Neuronal stem cell (in vitro differentiated cells): ENCODE data around the gene ARHGAP26.

Experiments
- DNase-seq: peaks from one replicate; pipeline ENCODE4 v3.0.0-alpha.2; 2013; ENCODE audit warnings: low spot score
- H2AFZ ChIP-seq: one replicate; pipeline ENCODE4 v1.6.1; 2013; ENCODE audit warnings: mild to moderate bottlenecking, low read length, inconsistent platforms
- H2AK5ac ChIP-seq: 2 replicates; pipeline ENCODE4 v1.6.1; 2013; ENCODE audit warnings: low read depth, mild to moderate bottlenecking, inconsistent platforms, low read length, moderate library complexity, mixed read lengths
- H2BK120ac ChIP-seq: 2 replicates; pipeline ENCODE4 v1.6.1; 2013; ENCODE audit warnings: low read depth, mild to moderate bottlenecking, inconsistent platforms, low read length, moderate library complexity, mixed read lengths
- H2BK12ac ChIP-seq: one replicate; pipeline ENCODE4 v1.6.1; 2013; ENCODE audit warnings: low read length, inconsistent platforms
- H2BK15ac ChIP-seq: 2 replicates; pipeline ENCODE4 v1.6.1; 2013; ENCODE audit warnings: mild to moderate bottlenecking, low read length, inconsistent platforms, mixed read lengths
- H2BK5ac ChIP-seq: one replicate; pipeline ENCODE4 v1.6.1; 2013; ENCODE audit warnings: inconsistent platforms, mild to moderate bottlenecking, low read length, moderate library complexity
- H3K14ac ChIP-seq: one replicate; pipeline ENCODE4 v1.6.1; 2013; ENCODE audit warnings: low read length, inconsistent platforms
- H3K18ac ChIP-seq: 2 replicates; pipeline ENCODE4 v1.6.1; 2013; ENCODE audit warnings: low read length, inconsistent platforms
- H3K23ac ChIP-seq: 2 replicates; pipeline ENCODE4 v1.6.1; 2013; ENCODE audit warnings: low read depth, mild to moderate bottlenecking, mixed read lengths, low read length, inconsistent platforms; ENCODE audit not compliant: poor library complexity
- H3K27ac ChIP-seq: replicated peaks from 3 replicates; pipeline ENCODE4 v1.5.1; 2013; ENCODE audit warnings: low read length, inconsistent platforms
- H3K27me3 ChIP-seq, 3 experiments: 2 replicates each; pipeline ENCODE4 v1.6.1; 2013; ENCODE audit warnings: low read length in 3 of 3, mild to moderate bottlenecking in 2 of 3, inconsistent platforms in 1 of 3, low read depth in 1 of 3, mixed read lengths in 1 of 3, moderate library complexity in 1 of 3; ENCODE audit not compliant: control insufficient read depth in 3 of 3, insufficient read depth in 3 of 3
- H3K36me3 ChIP-seq, 2 donors: replicated peaks in 1 of 2; 2 replicates each; pipeline ENCODE4 v1.6.1; 2013; ENCODE audit warnings: low read length in 2 of 2; ENCODE audit not compliant: control insufficient read depth in 2 of 2, insufficient read depth in 2 of 2
- H3K4ac ChIP-seq: 2 replicates; pipeline ENCODE4 v1.6.1; 2013; ENCODE audit warnings: inconsistent platforms, mild to moderate bottlenecking, low read length, moderate library complexity
- H3K4me1 ChIP-seq, 2 donors: 1 replicate in 1 of 2; 2 replicates in 1 of 2; pipeline ENCODE4 v1.6.1; 2013; ENCODE audit warnings: low read length in 2 of 2, low read depth in 1 of 2; ENCODE audit not compliant: control insufficient read depth in 2 of 2, insufficient read depth in 1 of 2
- H3K4me2 ChIP-seq: one replicate; pipeline ENCODE4 v1.6.1; 2013; ENCODE audit warnings: mild to moderate bottlenecking, low read length, inconsistent platforms; ENCODE audit not compliant: insufficient read depth, poor library complexity, severe bottlenecking
- H3K4me3 ChIP-seq, 2 donors: 2 replicates each; pipeline ENCODE4 v1.5.1; 2013; ENCODE audit warnings: low read length in 2 of 2, mild to moderate bottlenecking in 2 of 2, inconsistent platforms in 1 of 2, moderate library complexity in 1 of 2
- H3K79me1 ChIP-seq: one replicate; pipeline ENCODE4 v1.6.1; 2013; ENCODE audit warnings: low read depth, mild to moderate bottlenecking, inconsistent platforms, low read length, moderate library complexity
- H3K9ac ChIP-seq: one replicate; pipeline ENCODE4 v1.6.1; 2013; ENCODE audit warnings: mild to moderate bottlenecking, low read depth, low read length, inconsistent platforms; ENCODE audit not compliant: poor library complexity
- H3K9me3 ChIP-seq, 2 donors: replicated peaks in 1 of 2; 2 replicates each; pipeline versions ENCODE3 to v1.6.1; 2013; ENCODE audit warnings: low read length in 2 of 2, mild to moderate bottlenecking in 2 of 2, inconsistent platforms in 1 of 2, low read depth in 1 of 2, mixed read lengths in 1 of 2, moderate library complexity in 1 of 2; ENCODE audit not compliant: control insufficient read depth in 2 of 2, insufficient read depth in 1 of 2
- H4K8ac ChIP-seq: one replicate; pipeline ENCODE4 v1.6.1; 2013; ENCODE audit warnings: low read depth, mild to moderate bottlenecking, inconsistent platforms, low read length, moderate library complexity
- H4K91ac ChIP-seq: one replicate; pipeline ENCODE4 v1.6.1; 2013; ENCODE audit warnings: low read length, low read depth, mild to moderate bottlenecking, inconsistent platforms; ENCODE audit not compliant: poor library complexity
- WGBS, 2 donors: extraction: QIAGEN DNeasy Blood & Tissue Kit; methylation state at CpG; one replicate each; pipeline ENCODE4 v1.1.7; 2013; ENCODE audit warnings: missing lambda C conversion rate in 2 of 2, mixed read lengths in 1 of 2; ENCODE audit not compliant: insufficient read length in 2 of 2, insufficient replicate concordance in 1 of 2; ENCODE audit errors: extremely low coverage in 2 of 2; 5-methylcytosine and 5-hydroxymethylcytosine counted together

Gene ARHGAP26

DNA sequence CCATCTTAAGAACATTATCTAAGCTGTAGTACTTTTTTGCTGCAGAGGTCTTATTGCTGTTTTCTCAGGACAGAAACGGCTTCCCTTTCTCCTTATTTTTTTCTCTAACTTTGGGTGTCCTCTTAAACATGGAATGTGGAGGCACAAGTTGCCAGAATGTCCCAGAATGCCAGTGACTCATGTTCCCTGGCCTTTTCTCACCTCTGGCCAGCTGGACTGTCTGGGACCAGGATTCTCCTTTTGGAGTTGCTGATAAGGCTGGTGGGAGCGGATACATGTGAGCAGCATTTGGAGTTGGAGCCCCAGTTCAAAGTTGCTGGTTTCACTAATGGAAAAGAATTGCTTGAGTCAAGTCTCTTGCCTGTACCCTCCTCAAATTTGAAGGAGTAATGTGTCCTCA is 112.8 kb downstream of the ARHGAP26 start:
- Histone ChIP-seq H2AFZ (no peak overlapping the region), H3K36me3 (no peaks in the 10 kb centered on the region), H3K27ac (no peak overlapping the region), H2AK5ac (no peak overlapping the region), H2BK12ac (no peak overlapping the region), H3K27me3 (no peaks in the 10 kb centered on the region), H2BK15ac (no peak overlapping the region), H3K4me2 (no peak overlapping the region), H2BK5ac (no peak overlapping the region), H3K9me3 (no peaks in the 10 kb centered on the region), H3K79me1 (no peaks in the 10 kb centered on the region), H2BK120ac (no peak overlapping the region), H3K4me1 (peaks cover 11 to 21% of the 10 kb centered on the region in 2 donors), H3K14ac (no peak overlapping the region), H3K23ac (no peak overlapping the region), H3K4ac (no peak overlapping the region), H4K91ac (no peak overlapping the region), H4K8ac (no peak overlapping the region), H3K4me3 (no peak overlapping the region), H3K18ac (no peak overlapping the region), H3K9ac (no peak overlapping the region)
- no CpG with 5 or more reads among the region's 2 CpGs for WGBS, 2 donors
- no peak for DNase-seq

GRCh38 chr5:142883438-142883837 is 113.3 kb downstream of the ARHGAP26 start:
- H3K4me1 ChIP-seq = peaks cover 11 to 21% of the 10 kb centered on the region in 2 donors
- no peak for DNase-seq
- no peak overlapping the region for H3K23ac ChIP-seq
- no peak overlapping the region for H3K18ac ChIP-seq
- no peak overlapping the region for H2BK120ac ChIP-seq
- no peak overlapping the region for H2BK12ac ChIP-seq
- H2BK5ac ChIP-seq = no peak overlapping the region
- no peaks in the 10 kb centered on the region for H3K9me3 ChIP-seq
- no peak overlapping the region for H3K9ac ChIP-seq
- H3K4me2 ChIP-seq = no peak overlapping the region
- no peak overlapping the region for H2AK5ac ChIP-seq
- no peaks in the 10 kb centered on the region for H3K36me3 ChIP-seq
- no peak overlapping the region for H3K27ac ChIP-seq
- no peak overlapping the region for H4K91ac ChIP-seq
- no peak overlapping the region for H3K4ac ChIP-seq
- H2AFZ ChIP-seq = no peak overlapping the region
- H3K27me3 ChIP-seq = no peaks in the 10 kb centered on the region
- WGBS, 2 donors = no CpG with 5 or more reads among the region's 4 CpGs
- no peak overlapping the region for H3K14ac ChIP-seq
- H3K79me1 ChIP-seq = no peaks in the 10 kb centered on the region
- no peak overlapping the region for H4K8ac ChIP-seq
- H2BK15ac ChIP-seq = no peak overlapping the region
- H3K4me3 ChIP-seq = no peak overlapping the region

GRCh38 chr5:142884029-142884428 is 113.9 kb downstream of the ARHGAP26 start:
- H3K4me2 ChIP-seq = no peak overlapping the region
- WGBS, 2 donors = no CpG with 5 or more reads among the region's 3 CpGs

GRCh38 chr5:142886211-142886610 is 116.0 kb downstream of the ARHGAP26 start:
- Histone ChIP-seq H3K36me3 (no peaks in the 10 kb centered on the region), H4K91ac (no peak overlapping the region), H2BK120ac (no peak overlapping the region), H3K4me3 (no peak overlapping the region), H3K18ac (no peak overlapping the region), H2AK5ac (no peak overlapping the region), H4K8ac (no peak overlapping the region), H3K27ac (no peak overlapping the region), H3K4me1 (peaks cover 6 to 15% of the 10 kb centered on the region in 2 donors), H3K14ac (no peak overlapping the region), H3K27me3 (no peaks in the 10 kb centered on the region), H3K9ac (no peak overlapping the region), H2BK12ac (no peak overlapping the region), H2BK15ac (no peak overlapping the region), H2BK5ac (no peak overlapping the region), H3K9me3 (no peaks in the 10 kb centered on the region), H3K4ac (no peak overlapping the region), H2AFZ (no peak overlapping the region), H3K4me2 (no peak overlapping the region), H3K79me1 (no peaks in the 10 kb centered on the region), H3K23ac (no peak overlapping the region)
- no CpG with 5 or more reads among the region's 2 CpGs for WGBS, 2 donors
- no peak for DNase-seq

More at GRCh38 chr5:142884029-142884428, 113.9 kb downstream of the ARHGAP26 start:
- Histone ChIP-seq H4K8ac (no peak overlapping the region), H3K18ac (no peak overlapping the region), H3K4ac (no peak overlapping the region), H2AFZ (no peak overlapping the region), H3K79me1 (no peaks in the 10 kb centered on the region), H2BK120ac (no peak overlapping the region), H2BK12ac (no peak overlapping the region), H3K9ac (no peak overlapping the region), H3K27ac (no peak overlapping the region), H2AK5ac (no peak overlapping the region), H2BK15ac (no peak overlapping the region), H3K4me1 (peaks cover 11 to 21% of the 10 kb centered on the region in 2 donors), H3K23ac (no peak overlapping the region), H3K9me3 (no peaks in the 10 kb centered on the region), H3K14ac (no peak overlapping the region), H3K36me3 (no peaks in the 10 kb centered on the region), H4K91ac (no peak overlapping the region), H3K27me3 (no peaks in the 10 kb centered on the region), H2BK5ac (no peak overlapping the region), H3K4me3 (no peak overlapping the region)
- no peak for DNase-seq
